Vagina (tissue), 2 donors: ENCODE results near the gene TMEM44. TPM values are rescaled to one million over a fixed set of nuclear protein-coding genes. Genes with fewer than 3 reads are reported as not detected.

ENCODE experiments used
- DNase-seq, 2 donors: peaks; one replicate each; pipeline ENCODE4 v3.0.0-alpha.2; 2017; ENCODE audit errors: extremely low spot score in 2 of 2
- H3K27ac ChIP-seq: fragments of 200-600 bp; sonication (generic); one replicate; pipeline ENCODE4 v1.5.1; 2019
- H3K27me3 ChIP-seq: fragments of 200-600 bp; sonication (generic); one replicate; pipeline ENCODE4 v1.5.1; 2019
- H3K36me3 ChIP-seq, 2 donors: fragments of 200-600 bp; sonication (generic); one replicate each; pipeline ENCODE4 v1.5.1; 2017 to 2019
- H3K4me1 ChIP-seq: fragments of 200-600 bp; sonication (generic); one replicate; pipeline ENCODE4 v1.5.1; 2019
- H3K4me3 ChIP-seq, 2 donors: fragments of 200-600 bp; sonication (generic); 1 replicate in 1 of 2; 2 replicates in 1 of 2; pipeline ENCODE4 v1.5.1; 2016 to 2019
- H3K9me3 ChIP-seq: fragments of 200-600 bp; sonication (generic); one replicate; pipeline ENCODE4 v1.5.1; 2019
- POLR2A ChIP-seq, 2 donors: fragments of 450-650 bp; IDR thresholded peaks; one replicate each; pipeline ENCODE4 v1.6.1; 2017; ENCODE audit warnings: antibody characterized with exemption in 2 of 2, mild to moderate bottlenecking in 2 of 2, moderate library complexity in 2 of 2
- POLR2AphosphoS5 ChIP-seq, 2 donors: sonication (generic); formaldehyde crosslinking; IDR thresholded peaks; one replicate each; pipeline ENCODE4 v1.9.0; 2017; ENCODE audit warnings: antibody characterized with exemption in 2 of 2, mild to moderate bottlenecking in 2 of 2, low read depth in 1 of 2; ENCODE audit not compliant: insufficient read depth in 1 of 2
- intact Hi-C: fragments of 100-400 bp; cut with DNase I; formaldehyde crosslinking; loops from one replicate; pipeline ENCODE4 v1.15.1; 2023
- small RNA-seq: library from RNA; depleted of rRNA; stranded (forward); fragments of <200 nt; gene quantifications from one replicate; pipeline ENCODE3, GENCODE V24; 2016
- total RNA-seq: library from RNA; depleted of rRNA; stranded (reverse); fragments of >200 nt; gene quantifications from one replicate; pipeline ENCODE4 v1.2.3, GENCODE V29; 2016
- TF ChIP-seq, protein P1 (sequence below), 3 experiments: fragments of 450-650 bp in 2 of 3; fragments of 200-600 bp in 1 of 3; sonication (generic) in 1 of 3; IDR thresholded peaks; one replicate each; pipeline ENCODE4 v1.5.1; 2017 to 2019; ENCODE audit warnings: antibody characterized with exemption in 3 of 3, mild to moderate bottlenecking in 2 of 3, moderate library complexity in 2 of 3

Gene TMEM44
- total RNA-seq, 1 donor from 2014 or later = 11.0 TPM

DNA sequence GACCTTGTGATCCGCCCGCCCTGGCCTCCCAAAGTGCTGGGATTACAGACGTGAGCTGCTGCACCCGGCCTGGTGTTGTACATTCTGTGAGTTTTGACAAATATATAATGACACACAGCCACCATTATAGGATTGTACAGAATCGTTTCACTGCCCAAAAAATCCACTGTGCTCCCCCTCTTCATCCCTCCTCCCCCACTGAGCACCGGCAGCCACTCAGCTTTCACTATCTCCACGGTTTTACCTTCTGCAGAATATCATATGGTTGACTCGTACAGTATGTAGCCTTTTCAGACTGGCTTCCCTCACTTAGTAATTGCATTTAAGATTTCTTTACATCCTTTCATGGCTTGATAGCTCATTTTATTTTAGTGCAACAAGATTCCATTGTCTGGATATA is 89.7 kb downstream of the TMEM44 start:
- Histone ChIP-seq H3K4me3 (no peak overlapping the region), H3K27ac (no peak overlapping the region), H3K36me3 (no peaks in the 10 kb centered on the region), H3K9me3 (no peaks in the 10 kb centered on the region), H3K4me1 (no peaks in the 10 kb centered on the region), H3K27me3 (no peaks in the 10 kb centered on the region)
- TF ChIP-seq, protein P1, sequence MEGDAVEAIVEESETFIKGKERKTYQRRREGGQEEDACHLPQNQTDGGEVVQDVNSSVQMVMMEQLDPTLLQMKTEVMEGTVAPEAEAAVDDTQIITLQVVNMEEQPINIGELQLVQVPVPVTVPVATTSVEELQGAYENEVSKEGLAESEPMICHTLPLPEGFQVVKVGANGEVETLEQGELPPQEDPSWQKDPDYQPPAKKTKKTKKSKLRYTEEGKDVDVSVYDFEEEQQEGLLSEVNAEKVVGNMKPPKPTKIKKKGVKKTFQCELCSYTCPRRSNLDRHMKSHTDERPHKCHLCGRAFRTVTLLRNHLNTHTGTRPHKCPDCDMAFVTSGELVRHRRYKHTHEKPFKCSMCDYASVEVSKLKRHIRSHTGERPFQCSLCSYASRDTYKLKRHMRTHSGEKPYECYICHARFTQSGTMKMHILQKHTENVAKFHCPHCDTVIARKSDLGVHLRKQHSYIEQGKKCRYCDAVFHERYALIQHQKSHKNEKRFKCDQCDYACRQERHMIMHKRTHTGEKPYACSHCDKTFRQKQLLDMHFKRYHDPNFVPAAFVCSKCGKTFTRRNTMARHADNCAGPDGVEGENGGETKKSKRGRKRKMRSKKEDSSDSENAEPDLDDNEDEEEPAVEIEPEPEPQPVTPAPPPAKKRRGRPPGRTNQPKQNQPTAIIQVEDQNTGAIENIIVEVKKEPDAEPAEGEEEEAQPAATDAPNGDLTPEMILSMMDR (IDR thresholded peaks at IDR 0.05) = no peak
- TF ChIP-seq POLR2A (IDR thresholded peaks at IDR 0.05) (no peak), POLR2AphosphoS5 (IDR thresholded peaks at IDR 0.05; ENCODE audit: insufficient read depth in 1 of 2, low read depth in 1 of 2) (no peak)
- intact Hi-C loops = no loop called here
- DNase-seq = no peak

DNA sequence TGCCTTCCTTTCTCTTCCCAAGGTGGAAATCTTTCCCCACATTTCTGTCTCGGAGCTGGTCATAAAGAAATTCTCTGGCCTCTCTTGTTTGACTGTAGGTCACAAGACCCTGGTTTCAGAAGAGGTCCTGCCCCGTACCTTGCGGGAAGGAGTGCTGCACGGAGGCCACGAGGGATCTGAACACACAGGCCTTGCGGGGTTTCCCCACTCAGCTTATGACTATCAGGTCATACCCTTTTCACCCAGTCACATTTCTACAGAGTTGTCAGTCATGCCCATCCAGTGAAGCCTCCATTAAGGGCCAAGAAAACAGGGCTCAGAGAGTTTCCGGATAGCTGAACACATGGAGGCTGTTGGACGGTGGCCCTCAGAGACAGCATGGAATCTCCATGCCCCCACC is 91.7 kb downstream of the TMEM44 start:
- no peaks in the 10 kb centered on the region for H3K36me3 ChIP-seq
- no peak overlapping the region for H3K27ac ChIP-seq
- H3K4me3 ChIP-seq = no peak overlapping the region
- intact Hi-C loops = no loop called here
- H3K27me3 ChIP-seq = no peaks in the 10 kb centered on the region
- H3K9me3 ChIP-seq = no peaks in the 10 kb centered on the region
- peaks cover 9% of the 10 kb centered on the region for H3K4me1 ChIP-seq
- TF ChIP-seq POLR2A (IDR thresholded peaks at IDR 0.05) = no peak
- no peak for DNase-seq

DNA sequence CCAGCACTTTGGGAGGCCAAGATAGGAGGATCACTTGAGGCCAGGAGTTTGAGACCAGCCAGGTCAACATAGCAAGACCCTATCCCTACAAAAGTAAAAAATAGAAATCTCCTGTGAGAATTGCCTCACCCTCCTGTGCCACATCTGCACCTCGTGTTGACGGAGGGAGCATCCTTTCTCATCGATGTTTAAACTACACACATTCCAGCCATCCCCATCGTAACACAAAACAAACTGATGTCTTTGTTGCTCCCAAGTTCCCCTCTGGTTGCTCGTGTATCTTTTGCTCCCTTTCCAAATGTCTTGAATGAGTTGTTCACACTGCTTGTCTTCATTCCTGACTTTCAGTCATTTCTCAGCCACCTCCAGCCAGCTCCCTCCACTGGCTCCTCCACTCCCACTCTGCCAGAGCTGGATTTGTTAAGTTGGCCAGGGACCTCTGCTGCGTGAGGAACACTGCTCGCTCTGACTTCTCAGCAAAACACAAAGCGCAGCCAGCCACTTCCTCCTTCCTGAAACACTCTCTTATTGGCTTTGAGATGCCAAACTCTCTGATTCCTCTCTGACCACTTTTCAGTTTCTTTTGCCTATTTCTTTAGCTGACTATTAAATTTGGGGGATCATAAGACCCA is 92.8 kb downstream of the TMEM44 start:
- Histone ChIP-seq H3K4me1 (peaks cover 9% of the 10 kb centered on the region), H3K27me3 (no peaks in the 10 kb centered on the region), H3K36me3 (no peaks in the 10 kb centered on the region), H3K4me3 (no peak overlapping the region), H3K27ac (no peak overlapping the region), H3K9me3 (no peaks in the 10 kb centered on the region)
- no peak for DNase-seq
- intact Hi-C loops = no loop called here
- TF ChIP-seq POLR2AphosphoS5 (IDR thresholded peaks at IDR 0.05; ENCODE audit: insufficient read depth in 1 of 2, low read depth in 1 of 2) (no peak), POLR2A (IDR thresholded peaks at IDR 0.05) (no peak)
- TF ChIP-seq, protein P1 (IDR thresholded peaks at IDR 0.05) = no peak

DNA sequence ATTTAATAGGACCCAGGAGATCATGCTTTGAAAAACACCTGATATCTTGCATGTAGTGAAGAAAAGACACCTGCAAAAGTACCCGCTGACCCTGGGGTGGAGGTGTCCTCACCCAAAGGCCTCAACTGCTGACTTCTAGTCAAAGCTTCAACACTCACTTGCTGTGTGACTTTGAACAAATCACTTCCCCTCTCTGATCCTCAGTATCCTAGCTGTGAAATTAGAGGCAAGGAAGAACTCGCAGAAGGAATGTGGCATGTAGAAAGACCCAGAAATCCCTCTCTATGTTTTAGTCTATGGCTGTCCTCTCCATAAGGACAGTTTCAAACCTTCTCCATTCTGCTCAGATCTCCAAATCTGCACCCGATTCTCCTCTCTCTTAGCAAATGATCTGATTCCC is 93.7 kb downstream of the TMEM44 start:
- Histone ChIP-seq H3K4me1 (peaks cover 9% of the 10 kb centered on the region), H3K9me3 (no peaks in the 10 kb centered on the region), H3K27ac (no peak overlapping the region), H3K36me3 (no peaks in the 10 kb centered on the region), H3K27me3 (no peaks in the 10 kb centered on the region), H3K4me3 (no peak overlapping the region)
- no peak for DNase-seq
- intact Hi-C loops = no loop called here
- TF ChIP-seq, protein P1 (IDR thresholded peaks at IDR 0.05) = no peak

DNA sequence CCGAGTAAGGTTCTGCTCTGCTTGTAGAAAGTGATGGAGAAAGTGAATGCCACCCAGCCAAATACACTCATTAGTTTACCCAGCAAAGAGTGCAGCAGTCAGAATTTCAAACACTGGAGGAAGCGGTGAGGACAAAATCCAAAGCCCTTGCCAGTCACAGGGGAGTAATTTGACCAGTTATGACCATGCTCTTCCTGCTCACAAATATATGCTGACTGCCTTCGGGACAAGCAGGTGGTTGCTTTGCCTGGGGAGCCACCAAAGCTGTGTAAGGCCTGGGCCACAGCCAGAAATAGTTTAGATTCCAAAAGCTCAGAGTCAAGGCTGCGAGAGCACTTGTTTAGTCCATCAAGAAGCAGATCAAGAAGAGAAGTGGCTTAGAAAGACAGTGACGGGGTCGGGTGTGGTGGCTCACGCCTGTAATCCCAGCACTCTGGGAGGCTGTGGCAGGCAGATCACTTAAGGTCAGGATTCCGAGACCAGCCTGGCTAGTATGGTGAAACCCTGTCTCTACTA is 95.4 kb downstream of the TMEM44 start:
- Histone ChIP-seq H3K36me3 (no peaks in the 10 kb centered on the region), H3K9me3 (no peaks in the 10 kb centered on the region), H3K4me1 (peaks cover 9% of the 10 kb centered on the region), H3K4me3 (no peak overlapping the region), H3K27ac (no peak overlapping the region), H3K27me3 (no peaks in the 10 kb centered on the region)
- intact Hi-C loops = no loop called here
- DNase-seq = no peak
- TF ChIP-seq, protein P1 (IDR thresholded peaks at IDR 0.05) = no peak
- TF ChIP-seq POLR2AphosphoS5 (IDR thresholded peaks at IDR 0.05; ENCODE audit: insufficient read depth in 1 of 2, low read depth in 1 of 2) (no peak), POLR2A (IDR thresholded peaks at IDR 0.05) (no peak)

Small RNA genes lying within 50 kb of the gene (small RNA-seq; reads per million reads assigned to genes)
- gene AC046143.2 = not detected

Other genes starting within 250 kb of the TMEM44 start
- not detected for gene GP5, start 234.2 kb downstream of the TMEM44 start, total RNA-seq
- 57.7 TPM for gene ATP13A3, start 146.4 kb downstream of the TMEM44 start, total RNA-seq
- gene LSG1, start 38.8 kb upstream of the TMEM44 start, total RNA-seq = 40.3 TPM
- 20.4 TPM for gene FAM43A, start 52.5 kb upstream of the TMEM44 start, total RNA-seq